Effector CD4-positive, alpha-beta T cell (primary cell): ENCODE measurements around the gene PPIF.
A peak's percentile ranks its signal among the peaks of the same experiment; 100 is the strongest.

Experiments
- DNase-seq: peaks from one replicate; pipeline ENCODE4 v3.0.0-alpha.2; 2020

PPIF gene

DNA sequence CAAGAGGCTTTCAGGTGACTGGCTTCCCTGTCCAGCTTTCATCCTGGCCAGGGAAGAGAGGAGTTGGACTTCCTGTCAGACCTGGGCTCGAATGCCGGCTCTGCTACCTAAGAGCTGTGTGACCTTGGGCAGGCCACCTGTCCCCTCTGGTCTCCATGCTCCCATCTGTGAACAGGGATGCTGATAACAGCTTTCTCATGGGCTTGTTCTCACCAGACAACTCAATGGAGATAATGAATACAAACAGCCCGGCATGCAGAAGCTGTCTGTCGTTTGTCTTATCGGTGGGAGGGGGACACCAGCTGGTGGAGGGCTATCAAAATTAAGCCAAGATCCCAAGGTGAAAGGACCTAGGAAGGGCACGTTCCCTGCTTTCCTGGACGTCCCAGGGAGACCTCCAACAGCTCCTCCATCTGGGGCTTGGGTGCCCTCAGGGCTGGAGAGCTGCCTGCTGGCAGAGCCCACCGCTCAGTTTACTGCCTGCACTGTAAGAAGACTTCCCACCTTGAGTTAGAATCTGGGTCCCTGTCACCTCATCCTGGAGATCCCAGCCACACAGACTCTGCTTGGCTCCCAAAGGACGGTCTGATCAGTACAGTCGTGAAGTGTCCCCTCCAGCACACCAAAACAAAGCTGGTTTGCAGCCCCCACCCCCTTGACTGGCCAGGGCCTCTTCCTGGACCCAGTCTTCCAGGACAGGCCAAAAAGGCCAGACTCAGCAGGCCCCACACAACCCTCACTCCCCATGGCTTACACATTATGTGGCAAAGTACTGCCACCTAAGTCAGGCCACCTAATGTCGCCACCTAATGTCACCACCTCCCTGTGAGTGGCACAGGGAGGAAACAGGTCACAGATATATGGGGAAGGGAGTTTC, 40.9 kb downstream of the PPIF start:
- DNase-seq, result no peak

DNA sequence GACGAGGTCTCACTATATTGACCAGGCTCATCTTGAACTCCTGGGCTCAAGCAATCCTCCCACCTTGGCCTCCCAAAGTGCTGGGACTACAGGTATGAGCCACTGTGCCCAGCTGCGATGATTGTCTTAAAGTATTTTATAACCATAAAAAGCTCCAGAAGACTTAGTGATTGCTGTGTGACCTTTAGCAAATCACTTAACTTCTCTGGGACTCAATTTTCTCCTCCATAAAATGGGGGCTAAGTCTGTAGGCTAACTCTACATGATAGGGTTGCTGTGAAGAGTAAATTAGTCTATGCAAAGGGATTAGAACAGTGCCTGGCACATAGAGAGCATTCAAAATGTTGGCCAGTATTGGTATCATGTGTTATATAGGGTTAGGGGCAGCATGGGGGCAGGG, 42.8 kb downstream of the PPIF start:
- DNase-seq, result no peak

DNA sequence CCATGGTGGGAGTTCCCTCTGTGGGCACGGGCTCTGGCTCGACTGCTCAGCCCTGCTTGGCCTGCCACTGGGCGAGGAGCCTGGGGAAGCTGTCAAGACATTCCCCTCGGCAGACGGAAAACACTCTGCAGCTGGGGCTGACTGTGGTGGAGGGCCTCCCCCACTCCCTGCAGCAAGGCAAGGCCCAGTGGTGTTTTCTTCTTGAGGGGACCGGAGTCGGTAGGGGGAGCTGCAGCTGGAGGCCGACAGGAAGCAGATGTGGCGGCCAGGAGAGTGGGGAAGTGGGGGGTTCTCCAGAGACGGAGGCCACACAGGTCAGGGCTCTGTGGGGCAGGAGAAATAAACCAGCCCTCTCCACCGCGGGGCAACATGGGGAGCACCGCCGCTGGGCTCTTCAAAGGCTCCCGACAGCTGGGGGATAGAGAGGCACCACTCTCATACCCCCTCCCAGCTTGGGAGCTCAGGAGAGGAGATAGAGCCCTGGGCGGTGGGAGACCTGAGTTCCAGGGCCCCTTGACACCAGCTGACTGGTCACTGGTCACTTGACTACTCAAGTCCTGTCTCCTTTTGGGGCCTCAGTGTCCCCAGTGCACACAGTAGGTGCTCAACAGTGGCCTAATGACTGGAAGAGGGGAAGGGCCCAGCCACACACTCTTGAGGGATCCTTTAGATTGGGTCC, 43.4 kb downstream of the PPIF start:
- no peak for DNase-seq

DNA sequence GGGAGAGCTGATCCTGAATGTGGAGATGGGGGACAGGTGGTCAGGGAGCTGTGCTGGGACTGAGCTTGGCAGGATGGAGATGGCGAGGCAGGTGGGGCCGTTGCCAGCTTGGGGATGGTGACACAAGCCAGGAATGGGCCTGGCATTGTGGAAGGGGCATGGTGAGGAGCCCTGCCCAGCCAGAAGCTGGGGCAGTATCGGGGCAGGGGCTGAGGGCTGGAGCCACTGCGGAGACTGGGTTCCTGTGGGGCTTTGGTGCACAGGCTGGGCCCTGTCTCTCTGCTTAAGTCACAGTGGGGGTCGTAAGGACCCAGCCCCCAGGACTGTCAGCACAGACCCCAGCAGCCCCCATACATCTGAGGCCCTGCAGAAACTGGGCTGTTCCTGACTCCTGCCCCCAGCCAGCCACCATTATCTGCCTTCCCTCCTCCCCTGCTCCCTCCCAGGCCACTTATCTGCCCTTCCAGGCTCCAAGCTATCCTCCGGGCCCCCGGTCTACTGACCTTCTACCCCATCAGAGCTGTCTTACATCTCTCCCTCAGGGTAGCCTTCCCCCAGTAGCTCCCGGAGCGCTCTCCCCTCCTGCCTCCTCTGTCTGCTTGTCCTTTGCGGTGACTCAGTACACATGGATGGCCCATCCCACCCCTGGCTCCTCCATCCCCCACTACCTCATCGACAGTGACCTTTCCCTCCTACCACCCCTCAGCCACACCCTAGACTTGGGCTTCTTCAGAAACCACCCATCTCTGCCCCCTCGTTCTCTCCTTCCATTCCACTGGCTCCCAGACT, 44.2 kb downstream of the PPIF start:
- DNase-seq, result no peak

DNA sequence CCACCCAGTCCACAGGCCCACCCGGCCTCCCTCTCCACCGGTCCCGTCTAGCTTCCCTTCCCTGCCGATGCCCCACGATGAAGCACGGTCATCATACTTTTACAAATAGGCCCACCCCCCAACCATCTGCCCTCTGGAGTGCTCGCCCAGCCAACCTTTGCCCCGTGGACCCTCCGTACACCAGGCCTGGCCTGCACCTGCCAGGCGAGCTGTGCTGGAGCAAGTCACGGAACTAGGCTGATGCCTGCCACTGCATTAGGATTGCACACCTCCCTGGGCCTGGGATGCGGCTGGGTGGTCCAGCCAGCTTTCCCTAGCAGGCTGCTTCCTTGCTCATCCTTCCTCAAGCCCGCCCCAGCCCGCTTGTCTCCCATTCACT, 44.7 kb downstream of the PPIF start:
- DNase-seq, result no peak

DNA sequence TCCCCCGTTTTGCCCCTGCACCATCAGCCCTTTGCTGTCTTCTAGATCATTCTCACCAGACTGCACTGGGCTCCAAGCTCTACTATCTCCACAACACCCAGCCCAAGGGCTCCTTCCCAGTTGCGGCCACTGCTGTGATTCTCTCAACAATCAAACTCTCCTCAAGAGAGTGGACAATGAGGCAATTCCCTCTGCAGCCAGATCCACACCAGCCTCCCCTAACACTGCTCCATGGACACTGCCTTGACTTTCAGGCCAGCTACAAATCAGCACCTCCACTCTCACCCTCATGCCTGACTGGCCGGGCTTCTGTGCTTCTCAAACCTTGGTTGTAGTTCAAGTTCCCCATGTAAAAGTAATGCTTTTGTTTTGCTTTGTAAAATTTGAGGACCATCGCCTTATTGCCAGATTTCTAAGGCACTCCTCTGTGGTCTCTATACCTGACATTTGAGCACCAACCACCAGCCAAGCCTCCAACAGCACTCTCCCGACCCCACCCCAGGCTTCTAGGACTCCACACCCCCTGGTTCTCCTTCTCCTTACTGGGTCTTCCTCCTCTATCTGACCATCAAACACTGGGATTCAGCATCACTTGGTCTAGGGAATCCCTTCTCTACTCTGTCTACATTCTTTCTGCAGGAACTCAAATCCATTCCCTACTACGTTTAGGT, 45.4 kb downstream of the PPIF start:
- DNase-seq, result no peak

DNA sequence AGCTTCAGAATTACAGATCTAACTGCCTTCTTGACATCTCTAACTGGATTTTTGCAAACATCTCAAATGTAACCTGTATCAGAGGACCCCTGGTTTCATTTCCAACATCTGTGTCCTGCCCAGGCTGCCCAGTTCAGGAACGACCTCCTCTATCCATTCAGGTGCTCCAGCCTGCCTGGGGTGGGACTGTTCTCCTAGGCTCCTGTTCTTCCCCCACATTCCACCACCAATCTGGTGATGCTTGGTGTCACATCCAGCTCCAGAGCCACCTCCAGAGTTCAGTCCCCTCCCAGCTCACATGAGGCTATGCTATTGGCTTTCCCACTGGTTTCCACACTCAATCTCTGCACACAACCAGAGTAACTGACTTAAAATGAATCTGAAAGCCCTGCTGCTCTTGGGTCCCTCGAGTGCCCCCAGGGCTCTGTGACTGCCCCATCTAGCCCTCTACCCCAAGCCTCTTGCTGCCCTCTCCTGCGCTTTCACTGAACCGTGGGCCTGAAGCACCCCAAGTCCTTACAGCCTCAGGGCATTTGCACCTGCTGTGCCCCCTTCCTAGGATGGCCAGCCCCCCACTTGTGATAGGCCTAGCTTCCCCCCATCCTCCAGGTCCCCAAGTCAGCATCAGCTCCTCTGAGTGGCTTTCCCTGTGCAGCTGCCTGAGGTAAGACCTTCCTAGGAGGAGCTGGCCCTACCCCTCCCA, 46.1 kb downstream of the PPIF start:
- DNase-seq, result no peak

DNA sequence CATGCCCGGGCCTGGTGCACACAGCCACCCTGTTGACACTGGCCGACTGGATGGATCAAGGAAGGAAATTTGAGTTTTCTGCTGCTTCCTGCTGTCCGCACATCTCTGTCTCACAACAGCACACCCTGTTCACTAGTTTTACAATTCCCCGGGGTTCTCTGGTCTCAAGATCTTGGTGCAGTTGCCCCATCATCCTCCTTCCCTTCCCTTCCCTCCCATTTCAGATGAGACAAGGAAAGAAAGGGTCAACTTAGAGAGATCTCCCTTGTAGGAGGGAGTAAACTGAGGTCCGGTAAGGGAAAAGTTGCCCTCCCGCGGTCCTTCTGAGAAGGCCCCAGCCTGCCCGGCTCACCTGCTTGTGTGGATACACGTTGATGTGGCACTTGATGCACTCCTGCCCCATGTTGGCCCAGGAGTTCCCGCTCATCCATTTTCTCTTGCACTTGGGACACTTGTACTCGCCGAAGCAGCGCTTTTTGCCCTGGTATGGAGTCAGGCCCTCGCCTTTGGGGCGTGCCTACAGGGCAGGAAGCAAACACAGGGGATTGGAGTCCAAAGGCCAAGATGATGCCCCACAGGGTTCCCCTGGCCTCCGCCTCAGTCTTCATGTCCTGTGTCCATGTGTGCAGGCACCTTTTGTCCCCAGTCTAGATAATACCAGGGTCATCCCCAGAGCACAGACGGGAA, 46.8 kb downstream of the PPIF start:
- no peak for DNase-seq

DNA sequence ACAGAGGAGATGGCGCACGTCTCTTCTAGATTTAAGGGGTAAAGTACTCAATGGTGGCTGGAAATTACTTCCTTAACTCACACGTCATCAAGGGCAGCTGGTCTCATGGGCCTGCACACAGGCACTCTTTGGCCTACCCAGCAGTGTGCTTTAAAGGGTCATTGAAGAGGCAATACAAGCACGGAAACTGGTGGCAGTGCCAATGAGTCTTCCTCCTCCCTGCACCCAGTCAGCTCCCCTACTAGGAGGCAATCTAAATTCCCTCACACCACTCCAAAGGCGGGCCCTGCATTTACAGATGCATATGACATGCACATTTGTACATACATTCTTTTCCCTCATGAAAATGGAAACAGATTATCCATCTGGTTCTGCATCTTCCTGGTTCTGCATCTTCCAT, 47.4 kb downstream of the PPIF start:
- DNase-seq, result no peak

DNA sequence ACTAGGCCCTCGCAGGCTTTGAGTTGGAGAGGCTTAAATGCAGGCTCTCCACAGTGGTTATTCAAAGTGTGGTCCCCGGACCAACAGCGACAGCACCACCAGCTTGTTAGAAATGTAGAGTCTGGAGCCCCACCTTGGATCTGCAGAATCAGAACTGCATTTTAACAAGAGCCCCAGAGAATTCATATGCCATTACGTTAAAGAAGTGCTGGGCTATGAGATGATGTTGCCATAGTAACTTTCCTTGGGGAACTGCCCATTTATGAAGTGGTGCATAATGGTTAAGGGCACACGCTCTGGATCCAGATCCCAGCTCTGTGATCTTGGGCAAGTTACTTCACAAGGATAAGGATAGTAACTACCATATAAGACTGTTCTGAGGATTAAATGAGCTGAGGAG, 49.3 kb downstream of the PPIF start:
- DNase-seq, result no peak

DNA sequence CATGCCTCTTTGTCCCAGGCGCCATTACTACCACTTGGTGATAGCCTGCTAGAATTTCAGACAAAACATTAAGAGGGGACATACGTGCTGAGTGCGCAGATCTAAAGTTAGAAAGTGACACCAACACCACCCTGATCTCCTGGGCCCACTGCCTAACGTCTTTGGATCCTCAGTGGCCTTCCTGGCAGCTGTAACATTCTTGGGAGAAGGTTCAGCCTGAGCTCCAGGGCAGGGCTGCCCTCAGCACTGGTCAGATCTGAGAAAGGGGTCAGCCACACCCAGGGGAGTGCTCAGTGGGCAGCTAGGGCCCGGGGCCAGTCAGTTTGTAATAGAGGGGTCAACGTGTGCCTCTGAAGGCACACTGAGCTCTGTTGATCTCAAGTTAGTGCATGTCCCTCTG, 49.8 kb downstream of the PPIF start:
- DNase-seq, result no peak

DNA sequence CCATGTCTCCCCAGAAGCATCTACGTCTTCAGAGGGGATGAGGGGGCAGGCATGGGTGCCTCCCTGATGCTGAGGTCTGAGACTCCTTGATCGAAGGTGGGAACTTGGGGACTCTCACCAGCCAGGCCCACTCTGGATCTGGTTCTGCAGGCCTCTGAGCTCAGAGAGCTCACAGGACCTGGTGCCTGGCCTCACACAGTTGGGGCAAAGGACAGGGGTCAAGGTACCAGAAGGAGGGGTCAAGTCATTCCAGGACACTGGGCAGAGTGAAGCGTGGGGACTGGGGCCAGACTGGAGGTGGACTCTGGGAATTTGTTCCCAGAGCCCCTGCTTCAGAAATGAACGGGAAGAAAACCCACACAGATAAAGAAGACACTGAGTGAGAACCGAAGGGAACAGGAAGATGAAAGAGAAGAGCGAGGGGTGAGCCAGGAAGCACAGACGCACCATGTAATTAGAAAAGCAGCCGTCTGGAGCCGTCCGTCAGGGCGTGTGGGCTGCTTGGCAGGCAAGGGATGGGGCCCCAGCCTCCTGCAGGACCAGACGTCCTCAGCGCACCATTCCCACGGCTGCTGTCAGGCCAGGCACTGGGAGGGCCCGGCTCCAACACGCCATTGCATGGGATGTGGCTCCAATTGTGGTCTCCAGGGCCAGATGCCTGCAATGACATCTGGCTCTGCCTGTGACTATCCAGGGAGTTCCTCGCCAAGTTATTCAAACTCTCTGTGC, 50.5 kb downstream of the PPIF start:
- DNase-seq, result no peak

DNA sequence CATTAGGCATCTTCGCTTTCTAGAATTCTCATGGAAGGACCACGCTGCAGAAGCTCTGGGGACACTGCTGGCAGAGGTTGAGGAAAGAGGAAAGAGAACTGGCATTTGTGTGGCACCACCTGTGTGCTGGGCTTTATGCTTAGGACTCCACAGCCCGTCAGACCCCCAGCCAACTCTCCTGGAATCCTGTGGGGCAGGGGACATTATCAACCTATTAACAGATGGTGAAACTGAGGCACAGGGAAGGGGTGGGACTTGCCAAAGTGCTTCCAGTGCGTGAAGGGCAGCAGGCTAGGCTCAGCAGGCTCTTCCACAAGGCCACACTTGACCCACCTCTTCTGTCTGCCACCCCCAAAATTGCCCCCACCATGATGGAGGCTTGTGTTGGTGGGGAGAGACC, 51.4 kb downstream of the PPIF start:
- DNase-seq, result no peak

DNA sequence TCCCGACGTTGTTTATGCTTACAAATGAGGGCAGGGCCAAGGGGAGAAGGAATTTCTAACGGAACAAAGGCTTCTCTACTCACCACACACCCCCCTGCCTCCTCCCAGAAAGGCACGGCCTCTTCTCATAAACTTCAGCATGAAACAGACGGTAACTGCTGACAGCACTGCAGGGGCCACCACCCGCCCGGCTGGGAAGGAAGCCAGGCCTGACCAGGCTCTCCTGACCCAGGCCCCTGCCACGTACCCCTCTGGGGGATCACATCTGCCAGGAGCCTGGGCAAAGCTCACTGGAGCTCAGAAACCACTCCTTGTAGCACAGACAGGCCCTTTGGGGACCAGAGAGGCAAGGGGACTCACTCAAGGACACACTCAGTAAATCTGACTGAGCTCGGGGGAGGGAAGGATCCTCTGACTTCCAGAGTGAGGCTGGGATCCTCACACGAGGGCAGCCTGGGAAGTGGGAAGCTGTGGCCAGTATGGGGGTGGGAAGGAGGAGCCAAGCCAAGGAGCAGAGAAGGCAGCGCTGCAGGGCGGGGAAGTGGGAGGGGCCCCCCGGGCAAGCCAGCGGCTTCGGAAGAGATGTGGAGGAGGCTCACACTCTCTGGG, 52.1 kb downstream of the PPIF start:
- DNase-seq, result no peak

DNA sequence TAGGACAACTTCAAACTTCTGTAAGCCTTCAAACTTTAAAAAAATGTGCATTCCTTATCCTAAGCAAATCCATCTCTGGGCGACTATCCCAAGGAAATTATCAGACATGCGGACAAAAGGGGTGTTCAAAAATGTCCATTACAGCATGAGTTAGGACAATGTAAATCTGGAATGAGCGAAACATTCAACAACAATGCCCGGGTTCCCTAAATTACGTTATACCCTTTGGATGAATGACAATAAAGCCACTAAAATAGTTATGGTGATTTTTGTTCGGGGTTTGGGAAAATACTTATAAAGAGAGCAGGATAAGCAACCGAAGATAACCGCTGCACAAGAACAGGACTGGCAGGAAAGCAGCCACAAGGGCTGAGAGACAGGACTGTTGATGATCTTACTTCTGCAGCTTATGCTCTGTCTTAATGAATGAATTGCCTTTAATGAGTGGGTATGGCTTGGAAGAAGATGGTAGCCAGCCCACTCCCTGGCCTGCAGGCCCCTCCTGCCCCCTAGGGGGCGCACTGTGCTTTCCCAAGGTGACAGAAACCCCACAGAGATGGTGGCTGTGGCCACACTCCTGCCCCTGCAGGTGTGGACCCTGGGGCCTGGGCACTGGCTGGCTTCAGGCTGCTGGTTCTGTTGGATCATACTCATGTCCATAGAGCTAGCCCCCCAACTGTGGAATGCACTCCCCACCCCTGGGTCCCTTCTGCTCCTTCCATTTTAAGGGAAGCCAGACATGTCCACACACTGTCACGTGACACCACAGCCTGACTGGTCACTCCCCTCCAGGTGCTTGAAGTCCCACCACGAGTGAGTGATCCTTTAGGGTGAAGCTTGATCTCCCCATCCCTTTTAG, 53.1 kb downstream of the PPIF start:
- peak; percentile 27 for DNase-seq

DNA sequence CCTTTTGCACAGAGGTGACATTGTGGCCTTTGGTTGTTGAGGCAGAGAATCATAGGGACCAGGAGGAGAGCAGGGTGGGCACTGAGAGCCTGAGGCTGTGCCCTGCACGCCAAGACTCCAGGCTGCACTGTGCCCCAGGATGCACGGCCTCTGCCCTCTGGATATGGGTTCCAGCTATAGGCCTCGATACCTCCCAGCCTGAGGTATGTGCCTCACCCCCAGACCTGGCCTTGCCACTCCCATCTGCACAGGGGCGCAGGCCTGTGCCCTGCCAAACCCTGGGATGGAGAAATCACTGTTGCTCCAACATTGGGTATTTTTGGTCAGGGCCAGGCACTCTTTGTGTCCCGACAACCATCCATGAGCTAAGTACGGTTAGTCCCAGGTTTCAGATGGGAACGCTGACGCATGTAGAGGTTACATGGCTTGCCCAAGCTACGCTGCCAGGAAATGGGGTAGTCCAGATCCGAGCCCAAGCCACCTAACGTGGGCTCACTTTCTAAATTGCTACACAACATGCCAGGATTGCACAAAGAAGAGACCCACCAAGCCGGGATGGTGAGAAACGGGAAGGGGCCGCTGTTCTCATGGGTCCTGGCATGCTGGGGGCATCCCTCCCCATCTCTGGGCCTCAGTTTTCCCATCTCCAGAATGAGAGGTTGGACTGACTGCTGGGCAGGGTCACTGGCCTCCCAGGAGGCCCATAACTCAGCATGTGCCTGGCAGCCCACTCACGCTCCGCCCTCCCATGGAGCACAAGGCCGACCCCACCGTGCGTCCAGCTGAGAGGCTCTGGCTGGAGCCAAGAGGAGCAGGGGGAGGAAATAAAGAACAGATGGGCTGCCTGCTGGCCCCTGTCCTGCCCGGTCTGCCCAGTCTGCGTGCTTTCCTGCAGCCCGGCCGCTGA, 54.0 kb downstream of the PPIF start:
- no peak for DNase-seq

DNA sequence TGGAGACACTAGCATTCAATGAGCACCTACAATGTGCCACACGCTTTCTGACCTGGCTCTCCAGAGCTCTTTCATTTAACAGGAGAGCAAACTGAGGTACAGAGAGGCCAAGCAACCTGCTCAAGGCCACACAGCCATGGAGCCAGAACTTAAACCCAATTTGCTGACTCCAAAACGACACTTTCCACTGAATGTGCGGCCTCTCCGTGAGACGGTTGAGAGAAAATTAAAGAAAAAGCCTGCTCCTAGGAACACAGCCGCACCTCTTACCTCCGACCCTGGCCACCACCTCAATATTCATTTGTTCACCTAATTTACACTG, 55.3 kb downstream of the PPIF start:
- DNase-seq, result no peak

DNA sequence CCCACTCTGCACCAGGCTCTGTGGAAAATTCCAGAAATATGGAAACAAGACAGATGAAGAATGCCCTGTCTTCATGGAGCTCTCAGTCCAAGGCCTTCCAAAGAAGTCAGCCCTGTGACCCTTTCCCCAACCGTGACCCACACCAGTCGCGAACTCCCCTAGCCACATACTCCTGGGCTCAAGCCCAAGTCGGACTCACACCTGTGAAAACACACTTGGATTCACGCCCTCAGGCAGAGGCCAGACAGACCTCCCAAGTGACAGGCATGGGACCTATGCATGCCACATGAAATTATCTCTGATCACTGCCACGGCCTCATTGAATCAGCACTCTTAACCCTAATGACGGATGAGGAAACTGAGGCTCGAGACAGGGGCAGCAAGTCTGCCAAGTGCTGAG, 55.7 kb downstream of the PPIF start:
- DNase-seq, result no peak
